Ureter (tissue), 1 donor: Measurements from ENCODE around the gene FMN1. TPM values are rescaled to one million over a fixed set of nuclear protein-coding genes. Genes with fewer than 3 reads are reported as not detected.

Experiments used
- DNase-seq: peaks from one replicate; pipeline ENCODE4 v3.0.0-alpha.2; 2020; ENCODE audit warnings: low spot score
- total RNA-seq: library from RNA; stranded (reverse); gene quantifications from one replicate; pipeline ENCODE4 v1.2.4, GENCODE V29; 2023
- donor health status: DM: yes; HTN: yes; CAD: no.

Gene FMN1
- 16.1 TPM for total RNA-seq

- peak; percentile 92 for DNase-seq
These were observed at the start of gene FMN1 for GRCh38 chr15:33194704-33195670. FMN1 (minus strand) TSS chr15:33194714; CDS start chr15:33154914, 39,800 bp downstream.

GRCh38 chr15:33243869-33244268, 49.4 kb upstream of the FMN1 start:
- no peak for DNase-seq

GRCh38 chr15:33243393-33243792, 48.9 kb upstream of the FMN1 start:
- no peak for DNase-seq

- no peak for DNase-seq
These were observed 48.2 kb upstream of the FMN1 start for GRCh38 chr15:33242669-33243191.

GRCh38 chr15:33242165-33242564, 47.7 kb upstream of the FMN1 start:
- no peak for DNase-seq

GRCh38 chr15:33236841-33237509, 42.5 kb upstream of the FMN1 start:
- no peak for DNase-seq

- no peak for DNase-seq
These were observed 39.5 kb upstream of the FMN1 start for GRCh38 chr15:33234020-33234461.

GRCh38 chr15:33226559-33227181, 32.2 kb upstream of the FMN1 start:
- no peak for DNase-seq

GRCh38 chr15:33218071-33218491, 23.6 kb upstream of the FMN1 start:
- DNase-seq, result no peak

- no peak for DNase-seq
These were observed 21.7 kb upstream of the FMN1 start for GRCh38 chr15:33215941-33216872.

- no peak for DNase-seq
These were observed 16.8 kb upstream of the FMN1 start for GRCh38 chr15:33211176-33211808.

GRCh38 chr15:33209575-33210481, 15.3 kb upstream of the FMN1 start:
- DNase-seq, result no peak

GRCh38 chr15:33207646-33208045, 13.1 kb upstream of the FMN1 start:
- DNase-seq, result no peak

- no peak for DNase-seq
These were observed 11.9 kb upstream of the FMN1 start for GRCh38 chr15:33206366-33206765.

GRCh38 chr15:33204926-33205325, 10.4 kb upstream of the FMN1 start:
- no peak for DNase-seq

GRCh38 chr15:33204087-33204486, 9.6 kb upstream of the FMN1 start:
- no peak for DNase-seq

- peak; percentile 67 for DNase-seq
These were observed 7.1 kb upstream of the FMN1 start for GRCh38 chr15:33201491-33202231.

GRCh38 chr15:33200903-33201302, 6.4 kb upstream of the FMN1 start:
- no peak for DNase-seq

GRCh38 chr15:33200444-33200843, 5.9 kb upstream of the FMN1 start:
- DNase-seq, result no peak
